HepG2 (cell line): ENCODE data around the gene OSCP1. TPM values are rescaled to one million over a fixed set of nuclear protein-coding genes. Genes with fewer than 3 reads are reported as not detected.

ENCODE experiments used
- ATAC-seq: fragments of 200-7000 bp; cut with Tn5 transposase; 3 replicates; pipeline ENCODE4 v1.9.1; 2020; ENCODE audit warnings: mild to moderate bottlenecking, moderate library complexity
- BruUV-seq: library from RNA; stranded (reverse); fragments of 400-500 nt; replicated peaks from 2 replicates; lab custom pipeline; 2021; lab: Mats Ljungman, UMichigan
- CTCF ChIA-PET: fragments of 300-600 bp; formaldehyde crosslinking; extraction: SDS; loops from one replicate; lab custom pipeline; 2021; ENCODE audit warnings: low total read pairs, inconsistent platforms, low intra/inter-chr PET ratio; lab: Yijun Ruan, JAX
- POLR2A ChIA-PET: fragments of 350-600 bp; sonication (Branson Sonifier 250); formaldehyde crosslinking; loops from one replicate; lab custom pipeline; 2020; ENCODE audit warnings: antibody characterized with exemption, inconsistent platforms; lab: Yijun Ruan, JAX
- DNase-seq: peaks from one replicate; pipeline ENCODE4 v3.0.0-alpha.2; 2015; ENCODE audit warnings: low spot score
- FAIRE-seq: peaks from 3 replicates; lab custom pipeline; 2011; peaks lifted over from hg19 to GRCh38; lab: Jason Lieb, UNC
- H2AFZ ChIP-seq: one replicate; pipeline ENCODE4 v1.6.1; 2011; ENCODE audit warnings: low read length, inconsistent platforms
- H3K27ac ChIP-seq: fragments of 300-600 bp; 3 replicates; pipeline ENCODE4 v1.8.0; 2011; ENCODE audit warnings: mixed run types, mild to moderate bottlenecking, mixed read lengths, low read length, inconsistent platforms; ENCODE audit not compliant: insufficient read depth; ENCODE audit errors: extremely low read length
- H3K27me3 ChIP-seq, 2 experiments: fragments of 200-600 bp in 1 of 2; 2 replicates in 1 of 2; 3 replicates in 1 of 2; pipeline versions ENCODE4 v1.6.0 to v1.8.0; 2011; ENCODE audit warnings: low read length in 2 of 2, mild to moderate bottlenecking in 2 of 2, moderate library complexity in 2 of 2, inconsistent platforms in 1 of 2; ENCODE audit not compliant: insufficient read depth in 2 of 2, control insufficient read depth in 1 of 2
- H3K36me3 ChIP-seq, 2 experiments: fragments of 200-600 bp in 1 of 2; replicated peaks in 1 of 2; 2 replicates in 1 of 2; 3 replicates in 1 of 2; pipeline versions ENCODE4 v1.5.1 to v1.8.0; 2011; ENCODE audit warnings: low read length in 2 of 2, inconsistent platforms in 1 of 2; ENCODE audit not compliant: insufficient read depth in 2 of 2, control insufficient read depth in 1 of 2
- H3K4me1 ChIP-seq: 2 replicates; pipeline ENCODE4 v1.5.1; 2012; ENCODE audit warnings: low read length, inconsistent platforms; ENCODE audit not compliant: insufficient read depth
- H3K4me2 ChIP-seq: 2 replicates; pipeline ENCODE4 v1.6.0; 2011; ENCODE audit warnings: low read depth, low read length, inconsistent platforms
- H3K4me3 ChIP-seq, 3 experiments: fragments of 200-600 bp in 1 of 3; sonication (generic), shearing (Covaris generic) in 1 of 3; replicated peaks in 1 of 3; 2 replicates each; pipeline ENCODE4 v1.5.1; 2011 to 2016; ENCODE audit warnings: low read length in 3 of 3, inconsistent platforms in 2 of 3, low read depth in 2 of 3, mild to moderate bottlenecking in 2 of 3, control low read depth in 1 of 3, mixed read lengths in 1 of 3; ENCODE audit not compliant: insufficient read depth in 1 of 3
- H3K79me2 ChIP-seq: one replicate; pipeline ENCODE4 v1.6.1; 2011; ENCODE audit warnings: low read length, inconsistent platforms; ENCODE audit not compliant: insufficient read depth
- H3K9ac ChIP-seq: 2 replicates; pipeline ENCODE4 v1.6.0; 2011; ENCODE audit warnings: mild to moderate bottlenecking, low read depth, low read length, inconsistent platforms; ENCODE audit not compliant: insufficient read depth
- H3K9me3 ChIP-seq: 2 replicates; pipeline ENCODE4 v1.5.1; 2012; ENCODE audit warnings: mild to moderate bottlenecking, low read length
- H4K20me1 ChIP-seq: 2 replicates; pipeline ENCODE4 v1.6.0; 2011; ENCODE audit warnings: inconsistent platforms, mild to moderate bottlenecking, low read length, moderate library complexity; ENCODE audit not compliant: insufficient read depth
- KDM6A ChIP-seq: IDR thresholded peaks from 2 replicates; pipeline ENCODE4 v1.6.1; 2016; ENCODE audit warnings: low read depth
- MIER3 ChIP-seq: IDR thresholded peaks from 2 replicates; pipeline ENCODE4 v1.6.1; 2016; ENCODE audit warnings: missing compliant biosample characterization, borderline replicate concordance
- ZNF253 ChIP-seq: sonication (generic); formaldehyde crosslinking; IDR thresholded peaks from 2 replicates; pipeline ENCODE4 v1.8.0; 2022; ENCODE audit warnings: mild to moderate bottlenecking, missing genetic modification reagents, borderline replicate concordance
- ZNF629 ChIP-seq: sonication (generic); formaldehyde crosslinking; conservative IDR thresholded peaks from 2 replicates; pipeline ENCODE4 v1.5.0; 2020; ENCODE audit warnings: missing genetic modification reagents
- ZNF839 ChIP-seq: sonication (generic); formaldehyde crosslinking; IDR thresholded peaks from 2 replicates; pipeline ENCODE4 v1.4.0; 2020; ENCODE audit warnings: missing genetic modification reagents, mild to moderate bottlenecking, borderline replicate concordance
- WGBS: methylation state at CpG from one replicate; pipeline ENCODE4 v1.1.6; 2017; ENCODE audit warnings: low lambda C conversion rate; 5-methylcytosine and 5-hydroxymethylcytosine counted together
- in situ Hi-C: cut with HindIII; loops from 2 replicates; pipeline ENCODE4 v1.10.0; 2017; ENCODE audit warnings: low pct_unique_long_range_greater_than_20kb; ENCODE audit not compliant: extremely low pct_ligation_motif_present
- intact Hi-C: fragments of 100-400 bp; cut with micrococcal nuclease; formaldehyde crosslinking; loops from one replicate; pipeline ENCODE4 v1.10.0; 2022; ENCODE audit not compliant: unreplicated experiment
- polyA plus RNA-seq, 8 experiments: library from polyadenylated mRNA; depleted of rRNA in 3 of 8; stranded (reverse) in 7 of 8; unstranded in 1 of 8; fragments of >200 nt; fragmentation: Illumina TruSeq in 4 of 8; extraction: Trizol in 4 of 8; gene quantifications; 2 replicates each; pipeline versions ENCODE4 v1.2.1 to v1.2.3, GENCODE V29; 2011 to 2016; ENCODE audit warnings: low read depth in 4 of 8, missing spikeins in 1 of 8, mixed read lengths in 1 of 8; ENCODE audit not compliant: insufficient read depth in 1 of 8
- total RNA-seq, 5 experiments: library from RNA; depleted of rRNA; stranded (reverse); fragments of >200 nt; fragmentation: Illumina TruSeq; extraction: Trizol; gene quantifications; 2 replicates each; pipeline ENCODE4 v1.2.3, GENCODE V29; 2016; ENCODE audit warnings: low read depth in 1 of 5
- TF ChIP-seq, protein P1 (sequence below): sonication (generic); formaldehyde crosslinking; IDR thresholded peaks from 2 replicates; pipeline ENCODE4 v1.5.0; 2020; ENCODE audit warnings: mild to moderate bottlenecking, missing genetic modification reagents, moderate library complexity

OSCP1 gene
- total and polyA plus RNA-seq, 2 of the 13 experiments (the other 11 are each of a cell fraction or from before 2014, with no cell fraction given): 0.60 to 0.84 TPM

DNA sequence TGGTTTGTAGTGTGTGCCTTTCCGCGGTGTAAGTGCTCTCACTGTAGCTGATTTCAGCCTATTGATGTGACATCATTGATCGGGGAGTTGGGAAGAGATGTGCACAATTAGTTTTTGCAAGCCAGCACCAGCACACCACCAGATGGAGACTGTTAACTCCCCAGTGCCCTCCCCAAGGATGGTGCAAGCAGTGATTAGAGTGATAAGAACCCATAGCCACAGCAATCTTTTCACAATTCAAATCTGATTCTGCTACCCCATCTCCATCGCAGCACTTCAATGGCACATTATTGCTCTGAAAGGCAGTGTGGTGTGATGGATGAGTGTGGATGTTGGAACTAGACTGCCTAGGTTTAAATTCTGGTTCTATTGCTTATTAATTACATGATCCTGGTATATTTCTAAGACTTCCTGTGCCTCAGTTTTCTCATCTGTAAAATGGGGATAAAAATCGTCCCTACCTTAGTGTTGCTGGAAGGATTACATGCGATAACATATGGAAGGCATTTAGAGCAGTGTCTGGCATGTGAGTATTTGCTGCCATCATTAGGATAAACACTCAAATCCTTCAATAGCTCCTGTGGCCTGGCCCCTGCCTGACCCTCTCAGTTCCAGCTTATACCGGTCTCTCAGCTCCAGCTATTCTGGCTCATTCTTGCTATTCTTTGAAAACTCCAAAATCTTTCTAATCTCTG is 25.8 kb upstream of the OSCP1 start:
- no peak overlapping the region for H3K4me2 ChIP-seq
- ATAC-seq (no peak), DNase-seq (no peak), FAIRE-seq (no peak)
- 91% methylated on average over 7 of the region's 7 CpGs for WGBS
- POLR2A ChIA-PET: interaction anchor here (0.8 kb wide), 1 partner anchor 12 kb away, joined by 4 read pairs; the partner anchor contains the start of gene MRPS15
- in situ Hi-C loops (no loop called here), intact Hi-C loops (no loop called here)
- TSS peak; percentile 48 for BruUV-seq
- no peak overlapping the region for H2AFZ ChIP-seq
- CTCF ChIA-PET: no interaction called here
- H3K4me1 ChIP-seq: peaks cover 20% of the 10 kb centered on the region
- peaks cover 0 to 3% of the 10 kb centered on the region in 2 experiments; a peak in 1 of 5 replicates for H3K36me3 ChIP-seq
- no peaks in the 10 kb centered on the region for H3K79me2 ChIP-seq
- H3K27me3 ChIP-seq: no peaks in the 10 kb centered on the region
- H3K4me3 ChIP-seq: no peak overlapping the region
- no peaks in the 10 kb centered on the region for H3K9me3 ChIP-seq
- H3K9ac ChIP-seq: no peak overlapping the region
- H4K20me1 ChIP-seq: no peaks in the 10 kb centered on the region
- TF ChIP-seq, protein P1, sequence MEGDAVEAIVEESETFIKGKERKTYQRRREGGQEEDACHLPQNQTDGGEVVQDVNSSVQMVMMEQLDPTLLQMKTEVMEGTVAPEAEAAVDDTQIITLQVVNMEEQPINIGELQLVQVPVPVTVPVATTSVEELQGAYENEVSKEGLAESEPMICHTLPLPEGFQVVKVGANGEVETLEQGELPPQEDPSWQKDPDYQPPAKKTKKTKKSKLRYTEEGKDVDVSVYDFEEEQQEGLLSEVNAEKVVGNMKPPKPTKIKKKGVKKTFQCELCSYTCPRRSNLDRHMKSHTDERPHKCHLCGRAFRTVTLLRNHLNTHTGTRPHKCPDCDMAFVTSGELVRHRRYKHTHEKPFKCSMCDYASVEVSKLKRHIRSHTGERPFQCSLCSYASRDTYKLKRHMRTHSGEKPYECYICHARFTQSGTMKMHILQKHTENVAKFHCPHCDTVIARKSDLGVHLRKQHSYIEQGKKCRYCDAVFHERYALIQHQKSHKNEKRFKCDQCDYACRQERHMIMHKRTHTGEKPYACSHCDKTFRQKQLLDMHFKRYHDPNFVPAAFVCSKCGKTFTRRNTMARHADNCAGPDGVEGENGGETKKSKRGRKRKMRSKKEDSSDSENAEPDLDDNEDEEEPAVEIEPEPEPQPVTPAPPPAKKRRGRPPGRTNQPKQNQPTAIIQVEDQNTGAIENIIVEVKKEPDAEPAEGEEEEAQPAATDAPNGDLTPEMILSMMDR (CRISPR knock-in tag): 0 out of 2 replicates have a peak, but pooled peaks have one; percentile 19
- no peak for TF ChIP-seq ZNF839
- peak; percentile 72 for TF ChIP-seq ZNF629 (CRISPR knock-in tag)
- H3K27ac ChIP-seq: no peak overlapping the region

DNA sequence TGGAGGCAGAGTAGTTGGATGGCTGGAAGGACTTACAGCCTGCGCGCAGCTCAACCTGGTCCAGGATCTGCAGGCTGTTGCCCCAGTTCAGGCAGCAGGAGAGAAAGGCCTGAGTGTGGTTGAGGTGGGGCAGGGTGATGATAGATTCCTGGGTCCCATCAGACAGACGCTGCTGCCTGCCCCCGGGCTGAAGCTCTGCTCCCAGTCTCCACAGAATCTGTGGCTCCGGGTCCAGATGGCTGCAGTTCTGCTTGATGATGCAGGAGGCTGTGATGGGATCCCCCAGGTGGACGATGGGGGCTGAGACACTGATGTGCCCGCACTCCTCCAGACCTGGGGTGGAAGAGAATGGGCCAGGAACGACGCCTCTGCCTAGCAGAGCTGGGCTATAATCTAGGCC is 25.1 kb upstream of the OSCP1 start:
- Histone ChIP-seq H3K27me3 (no peaks in the 10 kb centered on the region), H3K4me2 (no peak overlapping the region), H3K4me1 (peaks cover 25% of the 10 kb centered on the region), H3K9ac (no peak overlapping the region), H3K27ac (no peak overlapping the region), H3K79me2 (no peaks in the 10 kb centered on the region), H3K9me3 (no peaks in the 10 kb centered on the region), H2AFZ (no peak overlapping the region), H4K20me1 (no peaks in the 10 kb centered on the region), H3K36me3 (peaks cover 0 to 3% of the 10 kb centered on the region in 2 experiments; a peak in 1 of 5 replicates), H3K4me3 (no peak overlapping the region)
- ATAC-seq (no peak), DNase-seq (no peak), FAIRE-seq (no peak)
- POLR2A ChIA-PET: interaction anchor here (0.8 kb wide), 1 partner anchor 11 kb away, joined by 3 read pairs; the partner anchor contains the start of gene MRPS15
- intact Hi-C loops: no loop called here
- 96% methylated on average over 6 of the region's 9 CpGs for WGBS
- in situ Hi-C loops: no loop called here
- BruUV-seq: no TSS peak
- TF ChIP-seq KDM6A (CRISPR knock-in tag) (no peak), MIER3 (no peak), ZNF253 (CRISPR knock-in tag) (no peak)
- CTCF ChIA-PET: no interaction called here
